AG09309 (cell line): Measurements from ENCODE around the gene GYG1.
"Not testable (repeated sequence)": the region's sequence is repeated elsewhere in the genome, so short reads cannot be mapped to it uniquely, and the experiment has no call there.

Source experiments
- DNase-seq: peaks from one replicate; pipeline ENCODE4 v3.0.0-alpha.2; 2010; ENCODE audit warnings: low read depth
- H3K4me3 ChIP-seq: 2 replicates; pipeline ENCODE4 v1.5.1; 2011; ENCODE audit warnings: mild to moderate bottlenecking, low read depth, low read length, moderate library complexity; ENCODE audit not compliant: control insufficient read depth
- TF ChIP-seq, protein P1 (sequence below): IDR thresholded peaks from 2 replicates; pipeline ENCODE4 v1.5.1; 2011; ENCODE audit warnings: mild to moderate bottlenecking, low read depth, low read length, inconsistent platforms; ENCODE audit not compliant: insufficient read depth, control insufficient read depth; ENCODE audit errors: missing control alignments

The GYG1 gene

DNA sequence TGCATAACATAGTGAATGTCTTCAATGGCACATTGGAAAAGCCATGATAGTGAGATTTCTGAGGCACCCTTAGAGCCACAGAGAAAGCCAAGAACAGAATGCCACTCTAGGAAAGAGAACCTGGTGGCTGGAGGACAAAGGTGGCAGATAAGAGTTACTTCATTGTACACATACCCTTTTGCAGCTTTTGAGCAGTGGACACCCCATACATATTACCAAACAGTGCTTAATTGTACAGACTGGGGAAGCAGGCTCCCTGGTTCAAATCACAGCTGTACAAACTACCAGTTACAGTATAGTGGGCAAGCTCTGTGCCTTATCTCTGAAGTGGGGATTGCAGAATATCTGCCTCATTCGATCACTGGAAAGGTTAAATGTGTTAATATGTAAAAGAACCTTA, 10.1 kb upstream of the GYG1 start:
- DNase-seq, result no peak
- H3K4me3 ChIP-seq, result no peak overlapping the region
- TF ChIP-seq, protein P1, sequence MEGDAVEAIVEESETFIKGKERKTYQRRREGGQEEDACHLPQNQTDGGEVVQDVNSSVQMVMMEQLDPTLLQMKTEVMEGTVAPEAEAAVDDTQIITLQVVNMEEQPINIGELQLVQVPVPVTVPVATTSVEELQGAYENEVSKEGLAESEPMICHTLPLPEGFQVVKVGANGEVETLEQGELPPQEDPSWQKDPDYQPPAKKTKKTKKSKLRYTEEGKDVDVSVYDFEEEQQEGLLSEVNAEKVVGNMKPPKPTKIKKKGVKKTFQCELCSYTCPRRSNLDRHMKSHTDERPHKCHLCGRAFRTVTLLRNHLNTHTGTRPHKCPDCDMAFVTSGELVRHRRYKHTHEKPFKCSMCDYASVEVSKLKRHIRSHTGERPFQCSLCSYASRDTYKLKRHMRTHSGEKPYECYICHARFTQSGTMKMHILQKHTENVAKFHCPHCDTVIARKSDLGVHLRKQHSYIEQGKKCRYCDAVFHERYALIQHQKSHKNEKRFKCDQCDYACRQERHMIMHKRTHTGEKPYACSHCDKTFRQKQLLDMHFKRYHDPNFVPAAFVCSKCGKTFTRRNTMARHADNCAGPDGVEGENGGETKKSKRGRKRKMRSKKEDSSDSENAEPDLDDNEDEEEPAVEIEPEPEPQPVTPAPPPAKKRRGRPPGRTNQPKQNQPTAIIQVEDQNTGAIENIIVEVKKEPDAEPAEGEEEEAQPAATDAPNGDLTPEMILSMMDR, result no peak

DNA sequence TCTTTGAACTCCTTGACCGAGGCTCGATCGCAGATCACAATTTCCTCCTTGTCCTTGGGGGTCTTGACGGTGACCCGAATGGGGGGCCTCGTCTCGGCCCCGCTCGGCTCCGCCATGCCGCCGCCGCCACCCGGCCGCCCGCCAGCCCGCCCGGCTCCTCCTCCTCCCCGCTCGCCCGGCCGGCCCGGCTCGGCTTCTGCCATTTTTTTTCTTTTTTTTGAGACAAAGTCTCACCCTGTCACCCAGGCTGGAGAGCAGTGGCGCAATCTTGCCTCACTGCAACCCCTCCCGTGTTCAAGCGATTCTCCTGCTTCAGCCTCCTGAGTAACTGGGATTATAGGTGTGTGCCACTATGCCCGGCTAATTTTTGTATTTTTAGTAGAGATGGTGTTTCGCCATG, 3.8 kb upstream of the GYG1 start:
- not testable (repeated sequence) for DNase-seq, H3K4me3 ChIP-seq

DNA sequence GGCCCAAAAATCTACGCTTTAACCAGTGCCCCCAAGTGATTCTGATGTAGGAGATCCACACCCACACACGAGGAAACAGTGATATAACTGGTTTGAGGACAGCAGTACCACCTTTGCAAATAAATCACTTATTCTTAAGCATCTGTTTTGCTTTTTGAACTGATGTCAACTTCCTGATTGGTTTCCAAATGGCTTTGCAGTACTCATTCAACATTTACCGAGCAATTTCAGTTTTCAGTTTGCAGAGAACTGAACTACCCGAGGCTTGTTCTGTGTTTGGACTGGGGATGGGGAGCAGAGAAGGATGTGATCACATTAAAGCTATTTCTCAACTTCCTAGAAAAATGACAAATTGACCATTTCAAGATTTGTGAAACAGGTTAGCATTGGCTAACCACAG, 1.1 kb upstream of the GYG1 start:
- TF ChIP-seq, protein P1, result no peak

DNA sequence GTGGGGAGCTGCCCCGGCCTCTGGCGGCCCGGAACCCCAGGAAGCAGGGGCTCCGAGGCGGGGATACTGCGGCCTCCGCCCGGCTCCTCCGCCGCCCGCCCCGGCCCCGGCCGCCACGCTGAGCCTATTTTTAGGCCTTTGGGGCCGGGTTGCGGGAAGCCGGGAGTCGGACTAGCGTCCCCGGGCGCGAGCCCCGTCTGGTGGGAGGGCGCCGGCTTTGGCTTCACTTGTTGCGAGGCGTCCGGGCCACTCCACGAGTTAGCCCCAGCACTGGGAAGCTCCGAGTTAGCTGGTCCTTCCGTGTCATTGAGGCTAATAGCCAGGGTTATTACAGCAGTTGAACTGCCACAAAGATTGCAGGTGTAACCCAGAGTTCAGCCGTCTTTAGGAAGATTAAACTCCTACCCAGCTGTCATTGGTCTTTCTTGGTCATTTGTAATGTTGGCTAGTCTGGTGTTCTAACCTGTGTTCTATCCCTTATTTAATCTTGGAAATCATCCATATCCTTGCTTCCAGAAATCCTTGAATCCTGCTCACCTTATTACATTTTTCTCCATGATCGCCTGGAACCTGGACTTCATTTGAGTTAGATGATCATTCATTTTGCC, 791 bp downstream of the GYG1 start:
- peak overlapping the region; percentile 67 for H3K4me3 ChIP-seq
- DNase-seq, result no peak
- TF ChIP-seq, protein P1, result no peak

More for the DNA sequence above, 1.1 kb upstream of the GYG1 start:
- DNase-seq, result no peak
- no peak overlapping the region for H3K4me3 ChIP-seq

DNA sequence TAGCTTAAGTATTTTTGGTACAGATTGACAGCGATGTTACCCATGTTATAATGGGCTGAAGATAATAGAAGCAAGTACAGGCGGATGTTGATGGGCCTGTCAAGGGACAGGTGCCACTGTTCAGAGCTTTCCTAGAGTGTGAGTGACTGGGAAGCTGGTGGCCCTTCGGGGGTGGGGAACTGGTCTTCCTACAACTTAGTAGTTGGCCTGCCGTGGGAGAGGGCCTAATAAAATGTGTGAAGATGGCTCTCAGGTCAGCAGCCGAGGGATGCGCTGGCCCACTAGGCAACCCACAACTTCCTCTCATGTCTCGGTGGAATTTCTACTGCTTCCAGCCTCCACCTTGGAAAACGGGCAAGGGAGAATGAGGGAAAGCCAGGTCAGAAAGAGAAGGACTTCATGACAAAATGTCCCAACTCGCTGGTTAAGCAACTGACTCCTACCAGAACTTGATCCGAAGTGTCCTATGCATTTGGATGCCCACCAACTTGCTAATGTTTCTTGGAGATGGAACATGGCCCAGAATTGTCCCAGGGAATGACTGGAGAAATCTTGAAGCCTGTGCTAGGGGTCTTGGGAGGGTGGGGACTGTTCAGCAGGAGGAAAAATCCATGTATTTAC, 1.4 kb downstream of the GYG1 start:
- no peak for DNase-seq
- TF ChIP-seq, protein P1, result no peak
- H3K4me3 ChIP-seq, result peak overlapping the region; percentile 67

DNA sequence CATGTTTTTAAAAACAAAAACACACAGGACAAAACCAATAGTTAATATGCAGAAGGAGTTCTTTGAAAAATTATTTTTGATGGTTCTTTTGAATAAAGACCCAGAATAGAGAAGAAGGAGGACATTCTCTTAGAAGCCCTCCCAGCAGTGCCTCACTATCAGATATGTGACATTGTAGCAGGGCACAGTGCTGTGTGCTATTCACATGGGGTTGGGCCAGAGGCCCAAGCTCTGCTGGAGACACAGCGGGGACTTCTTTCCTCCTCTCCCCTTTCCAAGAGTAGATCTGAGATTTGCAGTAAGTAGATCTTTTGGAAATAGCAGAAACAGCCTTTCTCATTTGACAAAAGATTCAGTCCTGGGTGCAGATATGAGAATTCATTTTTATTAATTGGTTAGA, 6.3 kb downstream of the GYG1 start:
- no peak overlapping the region for H3K4me3 ChIP-seq
- DNase-seq, result no peak
- TF ChIP-seq, protein P1, result no peak

DNA sequence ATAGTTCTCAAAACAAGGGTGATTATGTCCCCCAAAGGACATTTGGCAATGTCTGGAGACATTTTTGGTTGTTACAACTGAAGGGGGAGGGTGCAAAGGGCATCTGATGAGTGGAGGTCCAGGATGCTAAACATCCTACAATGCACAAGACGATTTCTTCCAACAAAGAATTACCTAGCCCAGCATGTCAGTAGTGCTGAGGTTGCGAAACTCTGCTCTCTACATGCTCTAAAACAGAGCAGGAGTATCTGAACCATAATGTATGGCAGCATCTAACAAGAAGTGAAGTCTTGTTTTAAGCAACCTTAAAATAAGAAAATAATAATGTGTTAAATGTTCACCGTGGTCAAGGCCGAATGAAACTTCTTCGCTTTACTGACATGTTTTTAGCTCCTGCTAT, 7.0 kb downstream of the GYG1 start:
- no peak overlapping the region for H3K4me3 ChIP-seq
- TF ChIP-seq, protein P1, result no peak
- DNase-seq, result no peak
